Mesothelial cell of epicardium (in vitro differentiated cells): Measurements from ENCODE around the gene GFM2. TPM values are rescaled to one million over a fixed set of nuclear protein-coding genes. Genes with fewer than 3 reads are reported as not detected.

Experiments used
- DNase-seq, 2 experiments: peaks; one replicate each; pipeline ENCODE4 v3.0.0; 2021; ENCODE audit warnings: low spot score in 2 of 2; ENCODE audit not compliant: unreplicated experiment in 2 of 2
- H3K27ac Mint-ChIP-seq: 2 replicates; pipeline ENCODE4 v1.8.0; 2021; ENCODE audit warnings: mixed read lengths
- H3K27me3 Mint-ChIP-seq: 2 replicates; pipeline ENCODE4 v1.8.0; 2021; ENCODE audit warnings: low read depth, mixed read lengths
- H3K36me3 Mint-ChIP-seq: 2 replicates; pipeline ENCODE4 v1.8.0; 2021; ENCODE audit warnings: mixed read lengths
- H3K4me1 Mint-ChIP-seq: 2 replicates; pipeline ENCODE4 v1.8.0; 2021; ENCODE audit warnings: mixed read lengths
- H3K4me3 Mint-ChIP-seq: 2 replicates; pipeline ENCODE4 v1.8.0; 2021; ENCODE audit warnings: mild to moderate bottlenecking, moderate library complexity, mixed read lengths
- H3K9me3 Mint-ChIP-seq: 2 replicates; pipeline ENCODE4 v1.8.0; 2021; ENCODE audit warnings: mixed read lengths
- CTCF ChIP-seq: fragments of 200-600 bp; sonication (generic); IDR thresholded peaks from one replicate; pipeline ENCODE4 v1.5.0; 2021; ENCODE audit warnings: antibody characterized with exemption; ENCODE audit not compliant: unreplicated experiment
- total RNA-seq: library from RNA; stranded (reverse); gene quantifications from 3 replicates; pipeline ENCODE4 v1.2.1, GENCODE V29; 2021

GFM2 gene
- total RNA-seq, 1 donor from 2014 or later = 34.3 TPM

GRCh38 chr5:74738406-74738805, 28.5 kb downstream of the GFM2 start:
- H3K36me3 Mint-ChIP-seq = peaks cover 25% of the 10 kb centered on the region
- no peaks in the 10 kb centered on the region for H3K4me1 Mint-ChIP-seq
- no peaks in the 10 kb centered on the region for H3K27me3 Mint-ChIP-seq
- H3K9me3 Mint-ChIP-seq = no peaks in the 10 kb centered on the region
- no peak overlapping the region for H3K4me3 Mint-ChIP-seq
- no peak overlapping the region for H3K27ac Mint-ChIP-seq
- no peak for TF ChIP-seq CTCF
- DNase-seq = no peak

DNA sequence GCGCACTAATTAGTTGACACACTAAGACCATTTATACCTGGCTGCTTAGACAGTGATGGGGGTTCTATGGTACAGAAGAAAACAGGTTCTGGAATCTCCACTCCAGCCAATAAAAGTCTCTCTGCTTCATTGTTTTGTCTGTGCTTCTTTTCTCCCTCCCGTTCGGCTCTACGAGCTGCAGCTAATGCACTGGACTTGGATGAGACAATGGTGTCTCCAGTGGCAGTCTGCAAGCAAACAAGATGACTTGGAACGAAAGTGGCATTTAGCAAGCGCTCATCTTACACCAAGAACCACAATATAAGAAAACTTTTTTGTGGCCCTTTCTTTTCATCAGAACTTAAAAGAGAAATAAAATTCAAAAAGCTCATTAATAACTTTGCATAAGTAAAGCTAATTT, 30.2 kb downstream of the GFM2 start:
- Mint-ChIP-seq H3K27me3 (no peaks in the 10 kb centered on the region), H3K36me3 (peaks cover 20% of the 10 kb centered on the region), H3K4me1 (no peaks in the 10 kb centered on the region), H3K4me3 (no peak overlapping the region), H3K27ac (no peak overlapping the region), H3K9me3 (no peaks in the 10 kb centered on the region)
- no peak for DNase-seq
- no peak for TF ChIP-seq CTCF

DNA sequence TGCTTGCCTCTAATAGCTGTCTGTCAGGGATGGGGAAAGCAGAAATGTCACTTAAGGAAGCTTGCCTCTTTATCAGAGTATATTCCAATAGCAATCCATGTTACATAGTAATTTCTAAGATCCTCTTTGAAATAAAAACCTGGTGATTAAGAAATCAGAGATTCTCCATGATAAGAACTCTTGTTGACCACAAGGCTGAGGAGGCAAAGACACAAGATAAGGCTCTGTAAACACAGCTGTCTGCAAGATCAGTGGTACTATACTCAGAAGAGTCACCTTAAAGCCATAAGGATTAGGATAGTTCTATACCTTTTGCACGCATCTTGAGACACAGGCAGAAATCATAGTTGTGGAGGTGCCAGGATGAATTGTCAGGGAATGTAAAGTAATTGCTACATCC, 41.6 kb downstream of the GFM2 start:
- H3K36me3 Mint-ChIP-seq = peaks cover 35% of the 10 kb centered on the region

DNA sequence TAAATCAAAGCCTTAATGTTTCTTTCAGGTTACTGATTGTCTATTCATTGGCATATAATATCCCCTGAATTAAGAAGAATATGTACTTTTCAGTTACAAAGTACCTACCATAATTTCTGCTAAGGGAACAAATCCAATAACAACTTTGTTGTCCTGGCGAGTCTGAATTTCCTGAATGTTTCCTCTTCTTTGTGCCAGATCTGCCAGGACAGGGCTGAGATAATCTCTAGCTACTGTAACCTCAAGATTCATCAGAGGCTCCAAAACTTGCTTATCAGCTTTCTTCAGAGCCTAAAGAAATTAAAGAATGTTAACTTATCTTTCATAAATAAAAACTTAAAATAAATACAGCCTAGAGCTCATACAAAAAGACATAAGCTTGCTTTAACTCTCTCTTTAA, 44.6 kb downstream of the GFM2 start:
- Mint-ChIP-seq H3K27ac (no peak overlapping the region), H3K36me3 (peaks cover 42% of the 10 kb centered on the region), H3K4me3 (no peak overlapping the region), H3K27me3 (no peaks in the 10 kb centered on the region), H3K9me3 (no peaks in the 10 kb centered on the region), H3K4me1 (peaks cover 5% of the 10 kb centered on the region)
- no peak for DNase-seq
- TF ChIP-seq CTCF = no peak

More for the DNA sequence above, 41.6 kb downstream of the GFM2 start:
- Mint-ChIP-seq H3K4me1 (peaks cover 4% of the 10 kb centered on the region), H3K27me3 (no peaks in the 10 kb centered on the region), H3K4me3 (no peak overlapping the region), H3K9me3 (no peaks in the 10 kb centered on the region), H3K27ac (no peak overlapping the region)
- no peak for TF ChIP-seq CTCF
- no peak for DNase-seq

GRCh38 chr5:74717596-74717995, 49.3 kb downstream of the GFM2 start:
- no peak overlapping the region for H3K27ac Mint-ChIP-seq
- TF ChIP-seq CTCF = no peak

GRCh38 chr5:74693191-74693590, 73.7 kb downstream of the GFM2 start:
- H3K9me3 Mint-ChIP-seq = no peaks in the 10 kb centered on the region
- H3K4me3 Mint-ChIP-seq = no peak overlapping the region
- no peaks in the 10 kb centered on the region for H3K4me1 Mint-ChIP-seq
- H3K36me3 Mint-ChIP-seq = peaks cover 19% of the 10 kb centered on the region
- no peak for DNase-seq
- no peaks in the 10 kb centered on the region for H3K27me3 Mint-ChIP-seq
- no peak overlapping the region for H3K27ac Mint-ChIP-seq
- no peak for TF ChIP-seq CTCF

More at GRCh38 chr5:74717596-74717995, 49.3 kb downstream of the GFM2 start:
- no peak overlapping the region for H3K4me3 Mint-ChIP-seq
- no peaks in the 10 kb centered on the region for H3K9me3 Mint-ChIP-seq
- peaks cover 35% of the 10 kb centered on the region for H3K36me3 Mint-ChIP-seq
- peaks cover 4% of the 10 kb centered on the region for H3K4me1 Mint-ChIP-seq
- H3K27me3 Mint-ChIP-seq = no peaks in the 10 kb centered on the region
- DNase-seq = no peak
